Bone marrow (tissue), 2 donors: ENCODE data around the gene DUSP9.
A peak's percentile ranks its signal among the peaks of the same experiment; 100 is the strongest.

ENCODE experiments used
- DNase-seq, 2 donors: peaks; one replicate each; lab custom pipeline; 2025; lab: John Stamatoyannopoulos, UW

The DUSP9 gene

DNA sequence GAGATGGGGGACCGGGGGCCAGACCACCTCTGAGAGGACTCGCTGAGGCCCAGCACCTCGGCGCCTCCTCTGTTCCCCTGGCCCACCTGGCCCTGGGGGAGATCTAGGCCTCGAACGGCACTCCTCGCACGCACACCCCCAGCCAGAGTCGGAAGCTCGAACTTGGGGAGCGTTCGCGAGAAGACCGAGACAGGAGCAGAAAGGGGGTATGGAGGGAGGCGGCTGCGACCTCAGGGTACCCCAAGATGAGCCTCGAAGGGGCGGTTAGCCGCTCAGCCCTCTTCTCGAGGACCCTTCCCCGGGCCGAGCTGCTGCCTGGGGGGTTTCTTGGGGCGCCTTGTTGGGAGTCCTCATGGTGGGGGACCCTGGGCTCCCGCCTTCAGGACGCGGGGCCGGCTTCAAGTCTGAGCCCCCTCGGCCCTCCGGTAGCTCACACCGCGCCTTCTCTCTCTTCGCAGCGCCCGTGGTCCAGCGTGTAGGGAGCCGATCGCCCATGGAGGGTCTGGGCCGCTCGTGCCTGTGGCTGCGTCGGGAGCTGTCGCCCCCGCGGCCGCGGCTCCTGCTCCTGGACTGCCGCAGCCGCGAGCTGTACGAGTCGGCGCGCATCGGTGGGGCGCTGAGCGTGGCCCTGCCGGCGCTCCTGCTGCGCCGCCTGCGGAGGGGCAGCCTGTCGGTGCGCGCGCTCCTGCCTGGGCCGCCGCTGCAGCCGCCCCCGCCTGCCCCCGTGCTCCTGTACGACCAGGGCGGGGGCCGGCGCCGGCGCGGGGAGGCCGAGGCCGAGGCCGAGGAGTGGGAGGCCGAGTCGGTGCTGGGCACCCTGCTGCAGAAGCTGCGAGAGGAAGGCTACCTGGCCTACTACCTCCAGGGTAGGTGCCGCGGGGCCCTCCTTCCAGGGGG lies 706 bp downstream of the DUSP9 start:
- no peak for DNase-seq

DNA sequence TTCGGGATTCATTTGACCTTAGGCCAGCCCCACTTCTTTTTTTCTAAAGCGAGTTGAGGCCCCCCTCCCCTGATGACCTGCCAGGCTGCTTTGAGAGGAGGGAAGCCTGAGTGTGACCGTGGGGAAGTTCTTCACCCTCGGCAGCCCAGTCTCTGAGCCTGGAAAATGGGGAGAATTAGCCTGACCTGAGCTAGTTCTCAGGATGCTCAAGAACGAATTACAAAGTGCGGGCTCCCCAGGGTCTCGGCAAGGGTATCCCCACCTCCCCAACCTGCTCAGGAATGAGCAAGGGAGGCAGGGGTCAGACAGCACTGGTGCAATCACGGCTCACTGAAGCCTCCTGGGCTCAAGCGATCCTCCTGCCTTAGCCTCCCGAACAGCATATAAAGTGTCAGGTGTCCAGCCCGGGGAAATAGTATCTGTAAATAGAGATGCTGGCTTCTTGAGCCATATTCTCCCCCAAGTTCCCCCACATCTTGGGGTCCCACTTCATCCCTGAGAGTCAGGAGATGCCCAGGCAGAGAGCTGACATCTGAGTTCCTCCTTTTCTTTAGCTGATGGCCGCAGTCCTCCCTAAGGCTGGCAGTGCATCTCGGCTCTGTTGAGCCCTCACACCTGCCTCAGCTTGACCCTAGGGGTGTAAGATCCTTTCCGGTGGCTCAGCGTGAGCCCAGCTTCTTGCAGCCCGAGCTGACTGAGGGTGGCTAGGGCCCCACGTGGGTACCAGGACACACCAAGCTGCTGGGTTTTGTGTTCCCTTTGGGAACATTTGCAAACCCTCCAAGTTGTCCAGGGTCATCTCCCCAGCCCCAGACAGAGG lies 1.6 kb downstream of the DUSP9 start:
- DNase-seq = no peak

DNA sequence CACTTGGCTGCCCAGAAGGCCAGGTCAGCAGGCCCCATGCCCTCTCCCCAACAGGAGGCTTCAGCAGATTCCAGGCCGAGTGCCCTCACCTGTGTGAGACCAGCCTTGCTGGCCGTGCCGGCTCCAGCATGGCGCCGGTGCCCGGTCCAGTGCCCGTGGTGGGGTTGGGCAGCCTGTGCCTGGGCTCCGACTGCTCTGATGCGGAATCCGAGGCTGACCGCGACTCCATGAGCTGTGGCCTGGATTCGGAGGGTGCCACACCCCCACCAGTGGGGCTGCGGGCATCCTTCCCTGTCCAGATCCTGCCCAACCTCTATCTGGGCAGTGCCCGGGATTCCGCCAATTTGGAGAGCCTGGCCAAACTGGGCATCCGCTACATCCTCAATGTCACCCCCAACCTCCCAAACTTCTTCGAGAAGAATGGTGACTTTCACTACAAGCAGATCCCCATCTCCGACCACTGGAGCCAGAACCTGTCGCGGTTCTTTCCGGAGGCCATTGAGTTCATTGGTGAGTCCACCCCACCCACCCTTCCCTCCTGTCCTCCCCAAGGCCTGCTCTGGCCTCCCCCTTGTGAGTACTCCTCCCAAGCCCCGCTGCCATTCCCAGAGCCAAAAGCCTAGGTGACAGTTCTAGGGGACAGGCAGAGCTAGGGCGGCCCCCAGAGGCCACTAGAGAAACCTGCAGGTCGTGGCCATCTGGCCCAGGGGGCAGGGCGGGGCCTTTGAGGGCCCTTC lies 2.3 kb downstream of the DUSP9 start:
- no peak for DNase-seq

DNA sequence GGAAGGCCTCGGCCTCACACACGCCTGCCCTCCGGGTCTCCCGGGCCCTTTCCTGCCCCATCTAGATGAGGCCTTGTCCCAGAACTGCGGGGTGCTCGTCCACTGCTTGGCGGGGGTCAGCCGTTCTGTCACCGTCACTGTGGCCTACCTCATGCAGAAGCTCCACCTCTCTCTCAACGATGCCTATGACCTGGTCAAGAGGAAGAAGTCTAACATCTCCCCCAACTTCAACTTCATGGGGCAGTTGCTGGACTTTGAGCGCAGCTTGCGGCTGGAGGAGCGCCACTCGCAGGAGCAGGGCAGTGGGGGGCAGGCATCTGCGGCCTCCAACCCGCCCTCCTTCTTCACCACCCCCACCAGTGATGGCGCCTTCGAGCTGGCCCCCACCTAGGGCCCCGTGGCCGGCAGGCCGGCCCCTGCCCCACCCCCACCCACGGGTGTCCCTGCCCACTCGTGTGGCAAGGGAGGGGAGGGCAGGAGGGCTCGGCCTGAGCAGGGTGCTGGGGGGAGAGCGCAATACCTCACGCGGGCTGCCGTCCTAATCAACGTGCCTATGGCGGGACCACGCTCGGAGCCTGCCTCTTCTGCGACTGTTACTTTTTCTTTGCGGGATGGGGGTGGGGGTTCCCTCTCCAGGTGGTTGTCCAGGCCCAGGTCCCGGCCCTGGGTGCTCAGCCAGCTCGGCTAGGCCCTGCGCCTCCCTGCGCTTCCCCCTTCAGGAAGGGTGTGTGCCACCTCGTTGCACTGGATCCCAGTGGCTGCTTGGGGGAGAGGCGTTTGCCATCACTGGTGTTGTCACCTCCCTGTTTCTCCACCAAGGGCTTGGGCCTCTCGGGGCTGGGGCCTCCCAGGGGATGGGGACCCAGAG lies 3.1 kb downstream of the DUSP9 start:
- DNase-seq = no peak

DNA sequence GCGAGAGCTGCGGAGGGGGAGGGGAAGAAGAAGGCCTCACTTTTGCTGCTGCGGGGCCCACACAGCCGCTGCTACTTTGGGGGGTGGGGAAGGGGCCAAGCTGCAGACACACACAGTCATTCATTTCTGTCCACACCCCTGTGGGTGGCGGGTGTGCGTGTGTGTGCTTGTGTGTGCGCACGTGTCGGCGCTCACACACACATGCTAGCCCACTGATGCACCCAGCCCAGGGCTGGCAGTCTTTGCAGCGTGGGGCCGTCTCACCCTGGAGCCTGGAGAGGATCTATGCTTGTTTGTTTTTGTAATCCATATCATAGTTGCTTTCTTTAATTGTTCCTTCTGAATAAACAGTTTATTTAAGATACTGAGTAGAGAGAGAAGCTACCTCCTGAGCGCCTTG lies 4.0 kb downstream of the DUSP9 start:
- no peak for DNase-seq

DNA sequence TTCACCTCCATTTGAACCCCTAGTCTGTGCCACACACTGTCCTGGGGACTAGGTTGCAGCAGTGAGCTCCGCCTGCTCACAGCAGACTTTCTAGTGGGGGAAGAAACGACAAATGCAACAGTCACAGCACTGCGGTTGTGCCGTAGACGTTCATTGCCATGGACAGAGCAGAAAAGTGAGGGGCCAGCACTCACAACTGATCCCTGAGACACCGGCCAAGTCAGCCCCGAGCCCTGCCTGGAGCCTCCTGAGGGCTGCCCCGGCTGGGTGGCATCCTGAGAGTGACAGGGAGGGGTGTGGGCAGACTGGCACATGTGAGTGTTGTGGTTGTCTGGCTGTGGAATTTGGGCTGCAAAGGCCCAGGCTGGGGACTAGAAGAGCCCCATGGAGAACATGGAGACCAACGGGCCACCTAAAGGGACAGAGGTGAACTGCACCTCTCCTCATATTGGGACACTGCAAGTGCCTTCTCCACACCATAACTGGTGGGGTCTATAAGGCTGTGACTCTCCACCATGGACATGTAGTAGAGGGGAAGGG lies 4.6 kb downstream of the DUSP9 start:
- no peak for DNase-seq

DNA sequence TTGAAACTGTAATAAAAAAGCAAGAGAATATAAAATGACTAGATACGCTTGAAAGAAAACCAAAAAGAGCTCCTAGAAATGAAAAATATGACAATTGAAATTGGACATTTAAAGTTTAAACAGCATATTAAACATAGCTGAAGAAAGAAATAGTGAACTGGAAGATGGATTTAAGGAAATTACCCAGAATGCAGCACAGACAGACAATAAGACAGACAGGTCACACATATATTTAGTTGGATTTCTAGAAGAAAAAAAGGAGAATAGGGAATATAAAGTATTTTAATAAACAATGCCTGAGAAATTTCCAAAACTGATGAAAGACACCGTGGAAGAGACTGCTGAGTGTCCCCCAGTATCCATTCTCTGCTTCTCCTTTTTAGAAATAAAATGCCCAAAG lies 6.6 kb downstream of the DUSP9 start:
- no peak for DNase-seq

DNA sequence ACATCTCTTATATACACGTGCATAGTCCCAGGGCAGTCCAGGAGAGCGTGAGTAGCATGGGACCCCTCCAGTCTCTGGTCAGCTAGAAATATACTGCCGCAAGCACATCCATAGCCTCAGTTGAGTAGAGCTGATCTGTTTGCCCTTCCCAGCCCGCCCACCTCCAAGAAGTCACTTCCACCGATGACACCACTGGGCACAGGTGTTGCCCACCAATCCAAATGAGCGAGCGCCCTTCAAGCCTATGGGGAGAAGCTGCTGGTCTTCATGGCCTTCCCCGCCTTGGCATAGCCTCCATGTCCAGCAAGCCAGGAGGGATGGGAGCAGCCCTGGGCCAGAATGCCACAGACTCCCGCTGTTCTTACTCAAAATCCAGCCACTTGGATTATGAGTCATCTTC lies 10.2 kb downstream of the DUSP9 start:
- no peak for DNase-seq

DNA sequence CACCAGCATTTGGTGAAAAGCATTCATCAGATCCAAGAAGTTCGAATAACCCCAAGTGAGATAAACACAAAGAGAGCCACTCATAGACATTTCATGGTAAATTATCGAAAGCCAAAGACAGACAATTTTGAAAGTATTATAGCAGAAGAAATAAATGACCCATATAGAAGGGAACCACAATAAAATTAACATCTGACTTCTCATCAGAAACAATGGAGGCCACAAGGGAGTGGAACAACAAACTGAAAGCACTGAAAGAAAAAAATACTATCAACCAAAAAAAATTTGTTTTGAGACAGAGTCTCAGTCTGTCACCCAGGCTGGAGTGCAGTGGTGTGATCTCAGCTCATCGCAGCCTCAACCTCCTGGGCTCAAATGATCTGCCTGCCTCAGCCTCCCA lies 12.3 kb downstream of the DUSP9 start:
- no peak for DNase-seq

DNA sequence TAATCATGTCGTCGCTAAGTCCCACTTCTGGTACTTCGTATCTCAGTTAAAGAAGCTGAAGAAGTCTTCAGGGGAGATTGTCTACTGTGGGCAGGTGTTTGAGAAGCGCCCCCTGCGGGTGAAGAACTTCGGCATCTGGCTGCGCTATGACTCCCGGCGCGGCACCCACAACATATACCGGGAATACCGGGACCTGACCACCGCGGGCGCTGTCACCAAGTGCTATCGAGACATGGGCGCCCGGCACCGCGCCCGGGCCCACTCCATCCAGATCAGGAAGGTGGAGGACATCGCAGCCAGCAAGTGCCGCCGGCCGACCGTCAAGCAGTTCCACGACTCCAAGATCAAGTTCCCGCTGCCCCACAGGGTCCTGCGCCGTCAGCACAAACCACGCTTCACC lies 15.3 kb downstream of the DUSP9 start:
- DNase-seq = peak in 1 of 2 donors; percentile 5

DNA sequence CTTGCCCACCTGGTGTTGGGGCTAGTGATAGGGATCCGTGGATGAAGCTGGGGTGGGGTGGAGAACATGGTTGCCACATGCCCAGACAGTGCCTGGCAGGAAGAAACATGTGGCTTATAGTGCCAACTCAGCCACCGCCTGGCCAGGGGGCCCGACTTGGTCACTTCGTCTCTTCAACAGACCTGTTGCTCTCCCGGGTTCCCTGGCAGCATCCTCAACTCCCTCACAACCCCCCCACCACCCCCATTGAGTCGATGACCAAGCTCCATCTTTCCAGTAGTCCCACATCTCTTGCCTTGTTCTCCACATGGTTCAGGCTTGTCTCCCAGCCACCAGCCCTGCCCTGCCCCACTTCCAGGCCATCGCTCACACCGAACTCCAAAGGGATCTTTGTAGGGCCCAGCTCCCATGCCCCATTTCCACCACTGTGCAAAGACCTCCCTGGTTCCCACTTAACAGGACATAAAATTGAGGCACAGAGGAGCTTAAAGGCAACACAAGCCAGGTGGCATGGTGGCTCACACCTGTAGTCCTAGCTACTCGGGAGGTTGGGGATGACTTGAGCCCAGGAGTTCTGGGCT lies 18.8 kb downstream of the DUSP9 start:
- DNase-seq = no peak

DNA sequence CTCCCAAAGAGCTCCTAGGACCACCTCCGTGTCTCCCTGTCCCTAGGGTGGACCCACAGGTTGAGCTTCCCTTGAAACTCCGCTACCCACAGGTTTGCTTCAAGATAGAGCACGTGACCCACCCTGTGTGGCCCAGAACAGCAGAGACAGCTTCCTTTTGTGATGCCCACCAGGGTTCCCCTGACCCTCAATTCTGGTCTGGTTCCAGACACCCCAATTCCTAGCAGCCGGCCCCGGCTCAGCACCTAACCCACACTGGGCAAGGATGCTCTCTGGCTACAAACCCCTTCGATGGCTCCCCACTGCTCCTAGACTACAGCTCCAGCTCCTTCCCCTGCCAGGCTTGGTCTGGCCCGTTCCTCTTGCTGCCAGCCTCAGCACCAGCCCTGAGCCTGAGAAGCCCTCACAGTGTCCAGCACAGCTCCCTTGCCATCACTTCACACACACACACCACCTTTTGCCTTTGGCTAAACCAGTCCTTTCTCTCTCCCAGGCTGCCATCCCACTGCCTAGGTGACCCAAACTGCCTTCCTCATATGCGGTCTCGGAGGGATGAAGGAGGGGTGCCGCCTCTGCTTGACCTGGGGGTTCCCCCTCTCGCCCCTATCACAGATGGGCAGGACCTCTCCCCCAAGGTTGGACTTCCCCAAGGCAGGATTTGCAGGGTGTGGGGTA lies 20.4 kb downstream of the DUSP9 start:
- no peak for DNase-seq

DNA sequence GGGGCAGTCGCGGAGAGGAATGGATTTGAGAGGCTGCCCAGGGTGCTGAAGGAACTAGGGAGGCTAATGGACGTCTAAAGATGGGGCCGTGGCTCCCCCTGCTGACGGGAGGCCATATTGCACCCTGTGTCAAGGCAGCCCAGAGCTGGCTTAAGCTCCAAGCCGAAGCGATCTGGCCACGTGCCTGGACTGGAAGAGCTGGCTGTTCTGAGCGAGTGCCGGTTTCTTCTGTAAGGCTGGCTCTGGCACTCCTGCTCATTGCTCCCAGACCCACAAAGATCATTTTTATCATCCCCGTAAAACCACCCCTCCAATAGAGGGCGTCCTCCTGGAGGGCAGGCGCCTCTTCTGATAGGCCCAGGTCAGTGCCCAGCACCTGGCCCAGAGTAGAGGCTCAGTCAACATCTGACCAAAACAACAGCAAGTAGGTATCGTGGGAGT lies 21.0 kb downstream of the DUSP9 start:
- peak; percentile 12 to 29 for DNase-seq

DNA sequence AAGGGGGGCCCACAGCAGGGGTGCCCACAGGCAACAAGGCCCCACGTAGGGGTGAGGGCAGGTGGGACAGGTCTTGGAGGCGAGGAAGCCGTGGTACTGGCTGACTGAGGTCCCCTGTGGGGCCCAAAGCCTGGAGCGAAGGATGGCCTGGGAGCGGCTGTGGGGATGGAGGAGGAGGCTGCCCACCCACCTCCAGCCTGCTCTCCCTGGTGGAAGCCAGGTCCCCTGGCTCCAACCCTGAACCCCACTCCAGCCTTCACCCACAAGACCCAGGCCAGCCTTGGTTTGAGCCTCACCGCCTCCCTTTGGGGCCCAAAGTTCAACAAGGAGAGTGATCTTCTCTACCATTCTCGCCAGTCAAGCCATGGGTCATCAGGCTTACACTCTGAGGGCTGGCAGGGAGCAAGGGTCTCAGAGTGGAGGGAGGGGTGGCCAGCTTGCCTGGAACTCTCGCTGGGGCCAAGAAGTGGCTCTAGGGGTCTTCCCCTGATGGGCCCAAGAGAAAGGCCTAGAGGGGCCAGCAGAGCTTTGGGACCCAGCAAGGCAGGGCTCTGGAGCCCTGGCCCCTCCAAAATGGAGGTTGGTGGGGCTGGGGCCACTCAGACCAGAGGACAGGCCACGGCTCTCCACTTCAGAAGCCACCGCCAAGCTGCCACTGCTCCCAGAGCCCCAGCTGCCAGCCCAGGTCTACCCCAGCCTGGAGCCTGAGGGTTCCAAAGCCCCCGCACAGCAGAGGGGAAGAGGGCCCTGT lies 21.6 kb downstream of the DUSP9 start:
- DNase-seq = no peak

DNA sequence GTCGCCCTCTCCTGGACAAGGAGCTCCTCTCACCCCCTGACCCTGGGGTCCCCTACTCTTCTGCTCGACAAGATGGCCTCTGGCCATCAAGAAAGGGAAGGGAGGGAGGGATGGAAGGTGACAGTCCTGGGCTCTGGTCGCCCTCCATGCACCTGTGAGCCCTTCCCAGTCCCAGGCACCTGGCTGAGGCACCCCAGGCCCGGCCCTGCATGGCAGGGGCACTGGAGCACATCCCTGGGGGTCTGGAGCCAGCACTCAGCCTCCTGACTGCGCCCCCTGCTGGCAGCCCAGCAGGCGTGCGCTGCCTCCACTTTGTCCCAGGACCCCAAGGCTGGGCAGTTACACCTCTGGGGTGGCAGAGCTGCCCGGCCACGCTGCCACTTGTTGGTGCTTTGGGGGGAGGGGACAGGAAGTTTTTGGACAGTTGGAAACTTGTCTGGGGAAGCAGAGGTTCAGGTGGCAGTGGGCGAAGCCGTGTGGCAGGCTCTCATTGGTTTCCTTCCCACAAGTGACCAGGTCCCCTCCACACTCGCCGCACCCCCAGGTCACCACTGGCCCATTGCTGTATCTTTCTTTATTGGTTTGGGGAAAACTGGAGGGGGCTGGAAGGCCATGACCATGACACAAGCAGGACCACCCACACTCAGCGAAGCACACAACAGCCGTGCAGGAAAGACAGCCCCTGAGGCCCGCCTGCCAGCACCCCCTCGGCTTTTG lies 22.3 kb downstream of the DUSP9 start:
- no peak for DNase-seq

DNA sequence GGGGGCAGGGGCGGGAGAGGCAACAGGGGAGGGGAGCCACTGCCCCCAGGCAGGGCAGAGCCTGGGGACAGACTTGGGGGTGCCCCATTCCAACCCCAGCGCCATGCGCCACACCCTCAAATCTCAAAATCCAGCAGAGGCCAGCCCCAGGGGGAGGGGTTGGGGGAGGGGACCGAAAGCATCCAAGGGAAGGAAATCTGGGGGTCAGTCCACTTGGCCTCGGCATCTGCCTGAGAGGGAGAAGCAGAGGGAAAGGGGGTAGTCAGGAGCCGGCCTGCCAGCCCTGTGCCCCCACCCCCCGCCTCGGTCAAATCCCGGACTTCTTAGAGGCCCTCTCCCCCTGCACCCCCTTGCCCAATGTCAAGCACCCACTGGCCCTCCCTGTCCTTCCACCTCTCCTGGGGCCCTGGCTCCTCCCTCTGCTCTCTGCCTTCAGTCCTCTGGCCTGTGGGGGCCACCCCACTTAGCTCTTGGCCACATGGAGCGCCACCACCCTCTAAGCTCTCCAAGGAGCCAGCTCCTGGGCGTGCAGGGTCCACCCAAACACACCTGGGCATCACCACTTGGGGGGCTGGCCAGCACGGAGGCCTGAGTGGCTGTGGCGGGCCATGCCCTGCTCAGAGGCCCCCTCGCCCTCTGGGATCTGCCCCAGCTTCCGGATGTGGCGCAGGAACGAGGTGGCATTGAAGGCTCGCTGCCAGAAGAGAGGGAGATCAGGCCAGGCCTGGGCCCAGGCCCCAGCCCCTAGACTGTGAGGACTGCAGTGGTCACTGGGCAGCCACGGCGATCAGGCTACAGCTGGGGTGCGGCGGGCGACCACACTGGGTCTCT lies 23.1 kb downstream of the DUSP9 start:
- no peak for DNase-seq

DNA sequence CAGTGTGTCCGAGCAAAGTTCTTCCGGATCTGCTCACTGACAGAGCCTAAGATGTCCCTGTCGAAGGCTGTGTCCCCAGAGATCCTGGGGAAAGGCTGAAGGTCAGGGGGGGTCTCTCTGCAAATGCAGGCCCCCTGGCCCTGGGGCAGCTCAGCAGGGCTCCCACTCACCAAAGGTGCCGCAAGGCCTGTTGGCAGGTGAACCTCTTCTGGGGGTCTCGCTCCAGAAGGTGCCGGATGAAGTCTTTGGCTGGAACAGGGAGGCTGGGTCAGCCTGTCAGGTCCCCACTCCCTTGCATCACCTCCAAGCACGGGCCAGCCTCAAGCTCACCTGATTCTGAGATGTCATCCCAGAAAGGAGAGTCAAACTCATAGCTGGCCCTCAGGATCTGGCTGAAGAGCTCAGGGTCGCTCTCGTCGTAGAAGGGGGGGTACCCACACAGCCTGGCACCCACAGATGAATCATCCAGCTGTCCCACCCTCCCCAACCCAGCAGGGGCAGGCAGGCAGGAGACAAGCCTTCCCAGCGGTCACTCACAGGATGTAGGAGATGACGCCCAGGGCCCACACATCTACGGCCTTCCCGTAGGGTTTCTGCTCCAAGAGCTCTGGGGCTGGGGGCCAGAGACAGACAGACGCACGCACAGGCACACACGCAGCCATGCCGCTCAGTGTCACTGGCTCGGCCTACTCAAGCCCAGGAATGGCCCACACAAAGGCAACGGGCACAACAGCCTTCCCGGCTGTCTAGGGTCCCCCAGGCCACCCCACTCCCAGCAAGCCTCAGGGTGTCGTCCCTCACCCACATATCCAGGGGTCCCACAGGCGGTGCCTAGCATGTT lies 24.0 kb downstream of the DUSP9 start:
- DNase-seq = no peak
